K562 (cell line): ENCODE results near the gene RRAGD. TPM values are rescaled to one million over a fixed set of nuclear protein-coding genes. Genes with fewer than 3 reads are reported as not detected.

Experiments used
- ARID1B ChIP-seq: fragments of 450-650 bp; IDR thresholded peaks from 2 replicates; pipeline ENCODE4 v1.6.1; 2016; ENCODE audit warnings: antibody characterized with exemption, mild to moderate bottlenecking, inconsistent platforms
- ARNT ChIP-seq, 2 experiments: fragments of 450-650 bp; IDR thresholded peaks; 2 replicates each; pipeline ENCODE4 v1.6.1; 2016; ENCODE audit warnings: mild to moderate bottlenecking in 1 of 2
- DDX20 ChIP-seq: fragments of 450-650 bp; IDR thresholded peaks from 2 replicates; pipeline ENCODE4 v1.6.1; 2016; ENCODE audit warnings: missing genetic modification characterization, low read depth, mild to moderate bottlenecking, missing compliant biosample characterization, moderate library complexity
- ETS2 ChIP-seq: IDR thresholded peaks from 2 replicates; pipeline ENCODE4 v1.6.1; 2016; ENCODE audit warnings: borderline replicate concordance, missing genetic modification characterization, mild to moderate bottlenecking, moderate library complexity, missing compliant biosample characterization; ENCODE audit not compliant: poor library complexity, severe bottlenecking
- GTF3C2 ChIP-seq: IDR thresholded peaks from 3 replicates; pipeline ENCODE4 v1.6.1; 2011; ENCODE audit warnings: borderline replicate concordance, mild to moderate bottlenecking, moderate library complexity; ENCODE audit not compliant: insufficient read length; ENCODE audit errors: extremely low read depth
- HBP1 ChIP-seq: fragments of 450-650 bp; formaldehyde crosslinking; IDR thresholded peaks from 2 replicates; pipeline ENCODE4 v1.4.0; 2022; ENCODE audit warnings: missing genetic modification characterization
- MBD1 ChIP-seq: fragments of 250-450 bp; sonication (Bioruptor Pico); IDR thresholded peaks from 2 replicates; pipeline ENCODE4 v1.8.0; 2022; ENCODE audit warnings: inconsistent platforms
- SFPQ ChIP-seq: fragments of 200-400 bp; formaldehyde crosslinking; IDR thresholded peaks from 2 replicates; pipeline ENCODE4 v1.6.1; 2017; ENCODE audit warnings: mild to moderate bottlenecking, low read depth, low read length, moderate library complexity
- SMARCB1 ChIP-seq: IDR thresholded peaks from 2 replicates; pipeline ENCODE4 v1.6.1; 2011; ENCODE audit warnings: improper control_type of control experiment, low read depth; ENCODE audit not compliant: insufficient read length
- USF2 ChIP-seq: sonication (generic); formaldehyde crosslinking; IDR thresholded peaks from 2 replicates; pipeline ENCODE4 v1.5.0; 2020; ENCODE audit warnings: missing genetic modification reagents
- polyA plus RNA-seq, 8 experiments: library from polyadenylated mRNA; depleted of rRNA in 4 of 8; stranded (reverse) in 5 of 8; unstranded in 3 of 8; fragments of >200 nt; fragmentation: Nextera tagmentation in 2 of 8; fragmentation: Illumina TruSeq in 1 of 8; extraction: Ambion mirVana in 2 of 8; extraction: Trizol in 1 of 8; gene quantifications; 2 replicates each; pipeline versions ENCODE4 v1.2.1 to v1.2.3, GENCODE V29; 2011 to 2014; ENCODE audit warnings: inconsistent platforms in 1 of 8, missing spikeins in 1 of 8
- total RNA-seq, 7 experiments: library from RNA; depleted of rRNA in 6 of 7; stranded (reverse); fragments of >200 nt in 6 of 7; fragmentation: Illumina TruSeq in 2 of 7; extraction: Trizol in 2 of 7; gene quantifications; 2 replicates each; pipeline versions ENCODE4 v1.2.1 to v1.2.3, GENCODE V29; 2011 to 2021; ENCODE audit warnings: low replicate concordance in 1 of 7

Gene RRAGD
- total and polyA plus RNA-seq, 9 of the 15 experiments (the other 6 are each of a cell fraction or from before 2014, with no cell fraction given): 0.03 to 0.07 (median 0.04) TPM; not detected in 6

- TF ChIP-seq ARNT (IDR thresholded peaks at IDR 0.05): no peak
- no peak for TF ChIP-seq SMARCB1
- TF ChIP-seq USF2: no peak
- TF ChIP-seq GTF3C2: no peak
- TF ChIP-seq ARID1B: no peak
- no peak for TF ChIP-seq DDX20 (tag)
- no peak for TF ChIP-seq HBP1
- TF ChIP-seq MBD1: no peak
- TF ChIP-seq ETS2 (tag): no peak
- TF ChIP-seq SFPQ: no peak
Measured at GRCh38 chr6:89415185-89415584, 3.1 kb upstream of the RRAGD start (continued).
